ENCODE results near the gene PDGFA. TPM values are rescaled to one million over a fixed set of nuclear protein-coding genes. Genes with fewer than 3 reads are reported as not detected.

PDGFA gene
- total and polyA plus RNA-seq, 2 experiments from 2014 or later = 35.6 to 43.1 TPM

GRCh38 chr7:517774-518629, 1.6 kb downstream of the PDGFA start:
- peaks cover 21% of the 10 kb centered on the region for H3K36me3 Mint-ChIP-seq (ENCODE audit: low read depth)
- DNase-seq (ENCODE audit: low spot score) (peak; percentile 67), ATAC-seq (peak; percentile 4)
- Histone ChIP-seq H2AFZ (no peak overlapping the region), H3F3A (replicated peaks; ENCODE audit: low read depth) (peaks cover 15% of the 10 kb centered on the region), H3K36me3 (ENCODE audit: insufficient read depth) (no peaks in the 10 kb centered on the region), H4K20me1 (replicated peaks; ENCODE audit: insufficient read depth) (no peaks in the 10 kb centered on the region; the same call in 1 of the 2 replicates), H3K9me2 (ENCODE audit: insufficient read depth) (no peaks in the 10 kb centered on the region), H3K27ac (ENCODE audit: low read depth) (no peak overlapping the region), H3K27me3 (ENCODE audit: insufficient read depth) (peaks cover 44% of the 10 kb centered on the region), H3K79me2 (replicated peaks; ENCODE audit: insufficient read depth) (peaks cover 41% of the 10 kb centered on the region), H3K4me1 (ENCODE audit: insufficient read depth) (peaks cover 32% of the 10 kb centered on the region), H3K4me3 (peak overlapping the region; percentile 94), H3K4me2 (peak overlapping the region; percentile 97)
- H3K4me1 Mint-ChIP-seq = peaks cover 30% of the 10 kb centered on the region
- peak overlapping the region; percentile 94 for H3K4me3 Mint-ChIP-seq
- TF ChIP-seq ZNF114 (CRISPR knock-in tag; IDR thresholded peaks at IDR 0.05) = no peak
- TF ChIP-seq ZNF462 (CRISPR knock-in tag; IDR thresholded peaks at IDR 0.05) = no peak
- TF ChIP-seq CREB1 (CRISPR knock-in tag; IDR thresholded peaks at IDR 0.05; ENCODE audit: low read depth) = no peak
- no peak for TF ChIP-seq ETS1 (IDR thresholded peaks at IDR 0.05)
- TF ChIP-seq EZH2phosphoT487 (IDR thresholded peaks at IDR 0.05; ENCODE audit: unreplicated experiment) = no peak
- TF ChIP-seq ZNF331 (CRISPR knock-in tag; IDR thresholded peaks at IDR 0.05; ENCODE audit: low read depth) = no peak
- TF ChIP-seq REST (IDR thresholded peaks at IDR 0.05; ENCODE audit: unreplicated experiment) = no peak
- TF ChIP-seq POLR2AphosphoS5 (IDR thresholded peaks at IDR 0.05; ENCODE audit: low read depth) = no peak
- TF ChIP-seq CTCF (conservative IDR thresholded peaks at IDR 0.05; ENCODE audit: low read depth in 2 of 2) = no peak
- TF ChIP-seq STAT1 (IDR thresholded peaks at IDR 0.05; ENCODE audit: unreplicated experiment) = no peak
- no peak for TF ChIP-seq JUNB (IDR thresholded peaks at IDR 0.05; ENCODE audit: unreplicated experiment)
- no peak for TF ChIP-seq NANOG (IDR thresholded peaks at IDR 0.05; ENCODE audit: borderline replicate concordance)
- no peak for TF ChIP-seq EZH2 (IDR thresholded peaks at IDR 0.05; ENCODE audit: low read depth, unreplicated experiment)
- H3K27ac Mint-ChIP-seq = peak overlapping the region; percentile 93
- H3K27me3 Mint-ChIP-seq (ENCODE audit: insufficient read depth, low read depth, poor library complexity) = peaks cover 49% of the 10 kb centered on the region
- no peaks in the 10 kb centered on the region; the same call in 1 of the 3 replicates for H3K9me3 Mint-ChIP-seq

Measured in GM23338 (cell line).